T-helper 22 cell (primary cell): ENCODE measurements around the gene KCNMA1.

Source experiments
- DNase-seq: peaks from one replicate; pipeline ENCODE4 v3.0.0-alpha.2; 2020; ENCODE audit warnings: low read depth

The KCNMA1 gene

DNA sequence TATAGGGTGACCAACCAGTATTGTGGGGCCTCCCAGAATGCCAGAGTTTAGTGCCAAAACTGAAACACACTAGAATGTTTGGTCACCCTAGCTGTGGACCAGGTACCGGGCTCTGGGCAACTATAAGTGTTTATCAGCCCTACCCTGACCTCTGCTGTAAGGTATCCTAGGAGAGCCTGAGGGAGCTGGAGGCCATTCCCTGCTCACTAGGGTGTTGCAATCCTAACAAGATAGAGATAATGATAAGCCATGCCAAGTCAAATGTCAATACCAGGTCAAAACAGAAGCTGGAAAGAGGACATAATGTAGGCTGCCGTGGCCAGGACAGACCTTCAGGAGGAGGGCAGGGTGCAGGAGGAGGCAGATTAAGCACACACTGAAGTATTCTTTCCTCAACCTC is 151.8 kb downstream of the KCNMA1 start:
- no peak for DNase-seq

DNA sequence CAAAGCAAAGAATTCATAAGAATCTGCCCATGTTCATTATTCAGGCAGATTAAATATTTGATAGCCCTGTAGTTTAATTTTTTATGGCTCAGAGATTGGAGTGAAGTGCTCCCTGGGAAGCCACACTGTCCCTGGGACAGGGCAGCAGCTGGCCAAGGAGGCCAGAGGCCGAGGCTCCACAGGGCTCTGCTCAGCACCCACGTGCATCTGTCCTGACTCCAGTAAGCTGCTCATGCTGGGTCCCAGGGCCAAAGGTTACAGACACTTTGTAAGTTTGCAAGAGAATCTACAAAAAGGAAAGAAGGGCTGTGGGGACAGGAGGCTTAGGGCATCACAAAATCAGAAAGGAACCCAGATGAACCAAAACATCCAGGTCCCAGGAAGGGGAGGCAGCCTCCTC is 155.5 kb downstream of the KCNMA1 start:
- no peak for DNase-seq

DNA sequence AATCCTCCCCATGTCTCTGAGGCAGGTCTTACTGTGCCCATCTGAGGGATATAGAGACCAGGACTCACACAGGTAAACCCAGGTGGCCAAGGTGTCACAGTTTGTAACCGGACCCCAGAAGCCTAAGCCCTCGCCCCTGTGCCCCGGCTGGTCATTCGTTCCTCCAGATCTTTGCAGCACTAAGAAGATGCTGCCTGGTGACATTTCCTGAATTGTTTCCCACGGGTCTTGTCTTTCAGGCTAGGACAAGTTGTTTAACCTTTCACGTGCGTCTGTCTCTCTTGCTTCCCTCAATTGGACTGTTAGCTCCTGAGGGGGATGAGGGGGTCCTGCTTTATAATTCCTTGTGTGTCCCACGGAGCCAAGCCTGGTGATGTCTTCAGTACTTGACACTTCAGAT is 158.0 kb downstream of the KCNMA1 start:
- no peak for DNase-seq

DNA sequence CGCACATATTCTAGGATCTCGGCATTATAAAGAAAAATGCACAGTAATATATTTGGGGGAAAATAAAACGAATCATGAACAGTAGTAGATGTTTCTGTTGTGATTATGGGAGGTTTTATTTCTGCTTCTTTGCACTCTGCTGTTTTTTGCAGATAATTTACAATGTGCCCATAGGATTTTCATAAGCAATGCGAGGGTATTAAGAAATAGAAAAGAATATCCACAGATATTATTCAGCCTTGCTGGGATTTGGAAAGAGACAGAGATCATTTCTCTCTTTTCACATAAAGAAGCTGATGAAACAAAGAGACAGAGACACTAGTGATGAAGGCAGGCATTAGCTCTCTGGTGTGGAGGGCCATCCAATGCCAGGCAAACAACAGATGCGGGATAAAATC is 158.6 kb downstream of the KCNMA1 start:
- DNase-seq: no peak

DNA sequence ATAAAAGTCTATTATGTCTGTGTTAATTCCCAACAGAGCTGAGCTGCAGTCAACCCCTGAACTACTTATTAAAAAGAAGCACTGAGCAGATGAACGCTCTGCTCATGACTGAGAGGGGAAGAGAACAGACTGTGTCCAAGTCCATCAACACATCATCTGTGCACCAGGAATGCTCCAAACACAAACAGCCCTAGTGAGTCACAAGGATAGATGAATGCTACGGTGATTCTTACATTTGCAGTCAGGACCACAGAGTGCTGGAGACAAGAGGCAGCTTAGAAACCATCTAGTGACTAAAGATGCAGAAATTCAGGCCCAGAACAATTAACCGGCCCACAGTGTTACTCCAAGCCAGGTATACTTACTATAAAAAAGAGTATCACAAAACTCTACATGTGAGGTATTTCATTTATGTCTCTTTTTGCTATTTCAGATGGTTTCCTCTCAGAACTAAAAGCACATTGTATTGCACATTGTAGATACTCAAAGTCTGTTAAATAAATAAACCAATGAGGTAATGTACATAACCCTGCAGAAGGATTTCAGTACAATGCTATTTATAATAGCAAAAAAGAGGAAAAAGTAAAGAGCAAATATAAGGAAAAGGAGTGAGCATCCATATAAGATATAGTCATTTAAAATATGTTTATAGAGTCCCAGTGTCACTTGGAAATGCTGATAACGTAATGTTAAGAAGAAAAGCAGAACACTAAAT is 159.2 kb downstream of the KCNMA1 start:
- DNase-seq: no peak

DNA sequence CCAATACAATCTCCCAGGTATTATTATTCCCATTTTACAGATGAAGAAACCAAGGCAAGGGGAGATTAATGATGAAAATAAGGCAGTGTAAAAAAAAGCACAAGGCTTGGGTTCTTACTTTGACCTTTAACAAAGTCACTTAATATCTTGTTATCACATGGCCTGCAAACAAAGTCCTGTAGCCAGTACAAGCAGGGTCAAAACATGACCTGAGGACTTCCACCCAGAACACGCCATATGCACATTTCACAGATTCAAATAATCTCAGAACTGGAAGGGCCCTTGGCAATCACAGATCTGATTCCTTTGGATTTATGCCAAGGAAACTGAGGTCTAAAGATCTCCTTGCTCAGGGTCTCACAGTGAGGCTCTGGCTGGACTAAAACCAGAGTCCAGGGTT is 162.1 kb downstream of the KCNMA1 start:
- DNase-seq: no peak

DNA sequence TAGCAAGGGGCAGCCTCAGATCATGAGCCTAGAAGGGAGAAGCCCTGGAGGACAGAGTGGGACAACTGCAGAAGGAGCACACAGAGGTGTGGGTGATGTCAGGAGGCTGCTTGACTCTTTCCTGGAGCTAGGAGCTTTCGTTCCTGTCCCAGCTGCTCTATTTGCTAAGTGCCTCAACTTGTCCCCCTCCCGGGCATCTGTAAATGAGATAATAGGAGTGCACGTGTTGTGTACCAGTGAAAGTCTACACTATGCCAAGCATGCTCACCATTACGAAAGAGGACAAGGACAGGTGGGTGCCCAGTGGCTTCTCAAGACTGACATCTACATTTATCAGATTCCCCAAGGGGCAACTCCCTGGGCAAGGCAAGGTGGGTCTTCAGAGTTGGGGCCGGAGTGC is 162.7 kb downstream of the KCNMA1 start:
- DNase-seq: no peak

DNA sequence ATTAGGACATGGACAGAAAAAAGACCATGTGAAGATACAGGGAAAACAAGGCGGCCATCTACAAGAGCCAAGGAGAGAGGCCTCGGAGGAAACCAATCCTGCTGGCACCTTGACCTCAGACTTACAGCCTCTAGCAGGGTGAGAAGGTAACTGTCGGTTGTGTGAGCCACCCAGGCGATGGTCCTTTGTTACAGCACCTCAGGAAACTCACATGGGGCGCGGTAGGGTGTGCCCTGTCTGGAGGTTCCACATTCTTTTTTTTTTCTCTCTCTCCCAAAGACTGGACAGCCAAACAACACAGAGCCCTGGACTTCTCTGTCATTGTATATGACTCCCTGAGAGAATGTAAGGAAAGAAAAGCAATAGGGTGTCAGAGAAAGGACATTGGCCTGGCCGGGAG is 163.2 kb downstream of the KCNMA1 start:
- DNase-seq: no peak

DNA sequence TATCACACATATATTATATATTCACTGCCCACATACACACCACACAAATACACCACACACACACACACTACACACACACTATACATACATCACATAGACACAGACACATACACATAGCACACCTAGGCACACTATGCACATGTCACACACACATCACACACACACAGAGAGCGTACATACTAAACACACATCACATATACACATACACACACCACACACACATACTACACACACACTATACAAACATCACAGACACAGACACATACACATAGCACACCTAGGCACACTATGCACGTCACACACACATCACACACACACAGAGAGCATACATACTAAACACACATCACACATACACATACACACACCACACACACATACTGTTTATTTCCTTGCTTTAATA is 165.5 kb downstream of the KCNMA1 start:
- no peak for DNase-seq

DNA sequence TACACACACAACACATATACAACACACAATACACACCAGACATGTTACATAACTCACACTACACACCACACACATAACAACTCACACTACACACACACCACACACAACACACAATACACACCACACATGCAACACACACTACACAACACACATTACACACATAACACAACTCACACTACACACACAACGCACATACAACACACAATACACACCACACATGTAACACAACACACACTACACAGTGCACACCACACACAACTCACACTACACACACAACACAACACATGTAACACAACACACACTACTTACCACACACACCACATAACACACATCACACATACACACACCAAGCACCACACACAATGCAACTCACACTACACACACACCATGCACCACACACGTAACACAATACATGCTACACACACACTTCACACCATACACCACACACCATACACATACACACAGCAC is 166.5 kb downstream of the KCNMA1 start:
- no peak for DNase-seq

DNA sequence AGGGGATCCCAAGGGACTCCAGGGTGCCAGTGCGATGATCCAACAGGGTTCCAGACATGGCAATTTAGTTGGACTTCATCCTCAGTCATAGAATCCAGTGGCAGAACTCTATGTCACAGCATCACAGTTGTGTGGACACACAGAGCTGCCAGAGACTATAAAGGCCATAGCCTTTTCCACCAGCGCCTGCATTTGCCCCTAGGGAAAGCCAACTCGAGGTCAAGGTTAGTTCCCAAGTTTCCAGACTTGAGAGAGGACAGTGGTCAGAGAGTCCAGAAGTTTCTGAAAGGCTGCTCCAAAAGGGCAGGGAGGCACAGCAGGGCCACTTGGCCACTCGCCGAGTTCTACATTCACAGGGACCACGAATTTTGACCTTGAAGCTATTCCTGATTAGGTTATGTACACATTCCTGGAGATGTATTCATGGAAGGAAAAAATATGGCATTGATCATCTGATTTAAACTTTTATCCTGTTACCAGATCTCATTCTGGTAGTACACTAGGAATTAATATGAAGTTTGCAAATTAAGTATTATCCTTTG is 170.1 kb downstream of the KCNMA1 start:
- DNase-seq: no peak

DNA sequence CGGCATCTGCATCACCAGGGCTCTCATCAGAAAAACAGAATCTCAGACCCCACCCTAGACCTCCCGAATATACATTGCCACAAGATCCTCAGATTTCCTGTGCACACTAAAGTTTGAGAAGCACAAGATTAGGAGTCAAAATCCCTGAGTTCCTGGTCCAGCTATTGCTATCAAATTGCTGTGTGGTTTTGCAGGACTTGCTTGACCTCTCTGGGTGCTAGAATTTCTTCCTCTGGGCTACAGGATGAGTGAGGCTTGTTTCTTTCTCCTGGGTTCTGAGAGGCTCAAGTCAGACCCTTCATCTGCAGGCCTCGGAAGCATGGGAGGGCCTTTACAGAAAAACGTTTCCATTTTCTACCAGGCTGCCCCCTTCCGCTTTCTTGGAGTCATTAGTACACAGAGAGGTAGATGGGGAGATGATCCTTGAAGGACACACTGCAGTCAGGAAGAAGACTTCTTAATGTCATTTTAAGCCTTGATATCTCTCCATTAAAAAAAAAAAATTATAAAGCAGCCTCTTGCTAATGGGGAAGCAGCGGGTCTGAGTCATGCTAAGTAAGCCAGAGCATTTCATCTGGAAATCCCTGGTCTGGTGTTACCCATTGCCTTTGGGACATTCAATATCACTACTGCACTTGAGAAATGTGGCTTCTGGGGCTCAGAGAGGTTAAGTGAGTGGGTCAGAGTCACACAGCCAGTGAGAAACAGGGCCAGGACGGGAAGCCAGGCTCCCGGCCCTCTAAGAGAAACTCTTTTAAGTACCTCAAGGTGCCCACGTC is 173.5 kb downstream of the KCNMA1 start:
- DNase-seq: no peak

DNA sequence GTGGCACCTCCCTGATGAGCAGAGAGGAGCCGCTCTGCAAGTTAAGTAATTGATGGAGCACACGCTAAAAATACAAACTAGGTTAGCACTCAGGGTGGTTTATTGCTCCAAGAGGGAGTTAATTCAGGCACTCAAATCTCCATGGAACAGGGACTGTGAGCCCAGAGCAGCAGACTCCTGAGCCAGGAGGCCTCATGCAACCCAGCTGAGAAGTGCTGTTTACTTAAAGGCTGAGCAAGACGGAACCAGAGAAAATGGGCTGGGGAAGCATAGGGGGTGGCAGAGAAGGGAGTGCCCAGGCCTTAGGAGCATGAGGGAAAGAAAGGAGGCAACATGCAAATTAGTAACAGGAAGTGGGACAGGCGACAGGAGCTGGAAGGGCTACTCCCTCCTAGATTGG is 174.1 kb downstream of the KCNMA1 start:
- no peak for DNase-seq

DNA sequence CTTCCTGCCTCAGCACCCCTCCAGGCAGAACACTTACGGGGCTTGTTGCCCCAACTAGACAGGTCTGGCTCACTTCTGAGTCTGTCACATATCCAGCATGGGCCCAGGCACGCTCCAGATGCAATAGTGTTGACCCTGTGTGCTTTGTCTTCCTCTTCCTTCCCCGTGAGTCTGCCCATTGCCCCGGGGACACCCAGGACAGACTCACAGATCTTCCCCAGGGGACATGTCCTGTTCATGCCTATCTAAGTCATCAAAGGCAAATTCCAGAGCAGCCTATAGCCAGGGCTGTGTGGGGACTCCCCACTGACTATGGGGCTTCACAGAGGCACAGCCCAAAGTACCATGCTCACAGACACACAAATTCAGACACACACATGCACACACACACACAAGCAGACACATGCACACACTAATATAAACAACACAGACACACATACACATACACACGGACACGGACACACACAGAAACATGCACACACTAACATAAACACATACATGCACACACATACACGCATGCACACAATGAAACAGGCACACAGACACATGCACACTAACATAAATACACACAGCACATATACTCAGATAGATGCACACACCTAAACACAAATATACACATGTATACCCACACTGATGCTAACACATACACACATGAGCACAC is 175.8 kb downstream of the KCNMA1 start:
- DNase-seq: no peak

DNA sequence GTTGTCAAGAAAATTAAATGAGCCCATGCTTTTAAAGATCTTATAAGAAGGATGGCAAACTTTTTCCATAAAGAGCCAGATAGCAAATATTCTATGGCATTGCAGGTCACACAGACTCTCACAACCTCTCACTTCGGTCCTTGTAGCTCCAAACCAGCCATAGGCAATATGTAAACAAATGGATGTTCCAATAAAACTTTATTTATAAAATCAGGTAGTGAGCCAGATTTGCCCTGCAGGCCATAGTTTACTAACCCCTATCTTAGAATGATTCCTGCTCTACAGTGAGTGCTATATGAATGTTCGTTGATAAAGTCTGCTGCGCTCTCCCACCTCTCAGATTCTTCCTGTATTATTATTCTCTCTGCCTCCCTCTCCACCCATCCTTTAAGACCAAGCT is 177.7 kb downstream of the KCNMA1 start:
- no peak for DNase-seq

DNA sequence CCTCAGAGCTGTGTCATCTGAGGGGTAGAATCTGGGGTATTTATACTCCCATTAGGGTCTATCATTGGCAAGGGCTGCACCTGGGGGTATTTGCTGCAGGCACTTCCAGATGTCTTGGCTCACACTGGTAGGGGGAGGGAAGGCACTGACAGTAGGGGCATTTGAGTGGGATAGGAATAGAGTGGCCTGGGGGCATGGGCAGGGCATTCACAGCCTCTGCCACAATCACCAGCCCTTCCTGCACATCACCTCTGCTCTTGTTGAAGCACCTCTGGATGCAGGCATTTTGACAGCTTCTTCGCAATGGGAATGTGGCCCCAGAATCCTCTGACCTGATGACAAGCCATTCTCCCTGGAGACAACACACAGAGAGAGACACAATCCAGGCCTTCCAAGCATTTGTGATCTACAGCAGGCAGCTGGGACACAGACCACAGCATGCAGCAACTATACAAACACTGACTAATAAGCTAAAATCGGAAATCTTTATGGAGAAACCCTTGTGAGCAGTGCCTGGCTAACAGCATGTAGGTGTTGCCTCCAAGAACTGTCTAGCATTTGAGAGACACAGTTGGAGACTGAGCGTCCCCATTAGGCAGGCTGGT is 178.5 kb downstream of the KCNMA1 start:
- DNase-seq: no peak

DNA sequence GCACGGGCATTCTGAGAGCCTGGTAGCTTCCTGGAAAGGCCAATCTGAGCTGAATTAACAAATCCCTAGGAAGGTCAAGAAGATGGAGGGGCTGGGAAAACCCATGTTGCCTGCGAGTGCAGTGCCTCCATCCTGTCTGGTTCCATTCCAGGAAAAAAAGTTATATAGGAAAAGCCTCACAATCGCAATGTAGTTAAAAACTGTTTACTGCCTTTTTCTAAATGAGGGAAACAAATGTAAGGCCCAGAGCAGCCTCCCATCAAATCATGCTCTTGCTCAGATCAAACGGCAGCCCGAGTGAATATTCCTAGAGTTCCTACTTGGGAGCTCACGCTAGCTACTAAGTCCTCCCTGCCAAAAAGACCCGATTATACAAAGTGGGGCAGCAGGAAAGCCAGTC is 179.9 kb downstream of the KCNMA1 start:
- DNase-seq: no peak

DNA sequence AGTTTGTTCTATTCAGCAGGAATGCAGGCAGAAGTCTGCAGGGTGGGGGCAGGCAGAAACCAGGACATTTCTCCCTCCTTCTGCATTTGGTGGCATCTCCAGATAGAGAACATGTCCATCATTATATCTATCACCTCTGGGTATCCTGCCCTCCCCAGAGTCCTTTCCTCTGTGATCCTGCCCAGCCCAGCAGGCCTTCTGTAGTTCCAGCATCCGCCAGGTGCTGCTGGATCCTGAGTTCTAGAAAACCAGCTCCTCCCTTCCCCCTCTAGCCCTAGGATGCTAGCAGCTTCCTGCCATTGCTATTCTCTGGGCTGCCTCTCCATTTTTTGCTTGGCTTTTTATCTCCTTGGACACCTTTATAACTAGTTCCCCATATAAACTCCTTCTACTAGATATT is 180.3 kb downstream of the KCNMA1 start:
- no peak for DNase-seq

DNA sequence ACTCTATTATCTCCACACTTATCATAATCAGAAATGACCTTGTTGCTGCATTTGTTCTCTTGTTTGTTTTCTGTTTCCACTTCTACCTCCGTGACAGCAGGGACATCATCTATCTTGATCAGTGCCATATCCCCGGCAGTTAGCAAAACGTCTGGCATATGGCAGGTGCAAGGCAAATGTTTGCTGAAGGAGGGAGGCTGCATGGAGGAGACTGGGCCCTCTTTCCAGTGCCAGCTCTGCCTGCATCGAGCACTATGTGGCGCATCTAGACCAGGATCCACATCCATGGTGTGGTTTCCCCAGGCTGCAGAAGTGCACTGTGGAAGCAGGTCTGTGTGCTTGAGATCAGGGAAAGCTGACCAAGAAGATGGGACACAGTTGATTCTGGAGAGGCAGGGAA is 181.2 kb downstream of the KCNMA1 start:
- no peak for DNase-seq

DNA sequence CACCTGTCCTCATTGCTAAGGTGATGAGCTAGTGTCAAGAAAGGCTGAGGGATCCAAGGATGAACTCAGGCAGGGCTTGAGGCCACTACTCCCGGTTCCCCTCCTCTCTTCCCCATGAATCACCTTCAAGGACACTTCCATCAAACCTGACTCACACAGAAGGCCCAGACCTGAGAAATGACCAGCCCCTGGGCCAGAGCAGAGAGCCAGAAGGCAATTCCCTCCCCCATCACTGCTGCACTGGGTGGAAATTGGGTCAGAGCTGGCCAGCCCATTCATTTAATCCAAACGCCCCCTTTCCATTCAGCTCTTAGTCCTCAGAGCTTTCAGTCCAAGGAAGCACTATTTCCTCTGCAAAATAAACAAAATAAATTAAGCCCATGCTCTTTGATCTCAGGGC is 182.0 kb downstream of the KCNMA1 start:
- no peak for DNase-seq

DNA sequence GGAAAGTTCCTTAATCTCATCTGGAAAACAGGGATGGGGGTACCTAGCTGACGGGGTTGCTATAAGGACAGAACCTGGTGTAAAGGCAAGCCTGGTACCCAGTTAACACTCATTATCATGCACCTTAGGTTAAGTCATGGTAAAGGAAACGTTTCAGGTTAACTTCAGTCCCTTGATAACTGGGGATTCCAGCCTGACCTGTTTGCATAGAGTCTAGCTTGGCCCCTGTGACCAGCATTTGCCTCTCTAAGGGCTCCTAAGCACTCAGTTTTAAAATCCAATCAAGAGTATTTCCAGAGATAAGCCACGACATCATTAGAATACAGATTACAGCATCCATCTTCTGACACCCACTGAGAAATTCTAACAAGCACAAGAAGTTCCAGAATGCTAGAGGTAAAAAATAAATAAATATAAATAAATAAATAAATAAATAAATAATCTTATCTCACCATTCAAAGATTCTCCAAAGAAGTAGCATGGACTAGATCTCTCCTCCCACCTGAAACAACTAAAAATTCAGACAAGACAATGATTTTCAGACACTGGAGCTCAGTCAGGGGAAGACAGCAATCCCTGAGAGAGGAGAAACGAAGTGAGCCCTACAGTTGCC is 184.6 kb downstream of the KCNMA1 start:
- no peak for DNase-seq

DNA sequence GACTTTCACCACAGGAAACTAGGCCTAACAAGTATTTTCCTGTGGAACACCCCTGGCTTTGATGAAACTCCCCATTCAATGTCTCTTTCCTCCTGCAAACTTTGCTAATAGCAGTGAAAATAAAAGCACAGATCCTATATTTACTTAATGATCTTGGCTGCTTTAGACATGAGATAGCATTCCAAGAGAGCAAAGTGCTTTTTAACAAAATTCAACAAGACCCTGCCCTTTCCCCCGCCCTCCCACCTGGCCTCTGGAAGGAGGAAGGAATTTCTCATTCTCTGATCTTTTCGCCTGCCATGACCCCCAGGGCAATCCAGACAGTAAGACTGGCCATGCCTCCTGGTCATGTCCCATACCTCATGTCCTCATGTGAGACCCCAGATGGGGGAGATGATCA is 185.7 kb downstream of the KCNMA1 start:
- DNase-seq: no peak
